Measurements from ENCODE around the gene RHOT2.

DNA sequence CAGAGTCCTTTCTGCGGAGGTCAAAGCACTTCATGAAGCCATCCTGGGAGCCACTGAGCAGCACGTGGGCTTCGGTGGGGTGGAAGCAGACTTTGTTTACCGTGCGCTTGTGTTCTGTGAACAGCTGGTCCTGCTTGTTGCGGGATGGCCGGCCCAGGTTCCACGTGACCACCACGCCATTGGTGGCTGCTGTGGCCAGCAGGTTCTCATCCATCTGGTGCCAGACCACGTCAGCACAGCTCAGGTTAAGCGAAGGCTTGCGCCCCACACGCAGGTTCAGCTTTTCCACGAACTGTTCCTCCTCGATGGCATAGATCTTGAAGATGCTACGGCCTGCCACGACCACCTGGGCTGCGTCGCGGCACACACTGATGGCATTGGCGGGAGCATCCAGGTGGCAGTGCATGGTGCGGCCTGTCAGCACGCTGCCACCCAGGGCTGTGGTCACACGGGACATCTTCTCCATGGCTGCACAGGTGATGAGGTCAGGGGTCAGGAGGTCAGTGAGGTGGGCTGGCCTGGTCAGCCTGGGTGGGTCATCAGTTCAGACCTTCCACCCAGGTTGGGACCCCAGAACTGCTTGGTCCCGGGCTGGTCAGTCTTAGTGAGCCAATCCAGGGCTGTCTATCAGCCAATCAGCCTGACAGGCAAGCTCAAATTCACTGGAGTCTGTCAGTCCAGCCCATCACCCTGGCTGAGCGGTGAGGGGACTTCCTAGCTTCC is 21.4 kb downstream of the RHOT2 start:
- TF ChIP-seq MTA2 (IDR thresholded peaks at IDR 0.05; ENCODE audit: low read depth) (no peak), ZNF217 (CRISPR knock-in tag; IDR thresholded peaks at IDR 0.05) (no peak), SMAD2 (IDR thresholded peaks at IDR 0.05; ENCODE audit: low read depth, low read length) (no peak), ASH1L (IDR thresholded peaks at IDR 0.05; ENCODE audit: borderline replicate concordance, low read depth, partially characterized antibody) (no peak), FOXA1 (IDR thresholded peaks at IDR 0.05; ENCODE audit: borderline replicate concordance) (no peak), HMGN3 (IDR thresholded peaks at IDR 0.05; ENCODE audit: borderline replicate concordance, extremely low read depth, insufficient read length, low read depth, low read length) (no peak), CHD2 (IDR thresholded peaks at IDR 0.05; ENCODE audit: low read depth, low read length) (no peak), BDP1 (IDR thresholded peaks at IDR 0.05; ENCODE audit: insufficient read depth, insufficient read length) (no peak)
- TF ChIP-seq, protein P1, sequence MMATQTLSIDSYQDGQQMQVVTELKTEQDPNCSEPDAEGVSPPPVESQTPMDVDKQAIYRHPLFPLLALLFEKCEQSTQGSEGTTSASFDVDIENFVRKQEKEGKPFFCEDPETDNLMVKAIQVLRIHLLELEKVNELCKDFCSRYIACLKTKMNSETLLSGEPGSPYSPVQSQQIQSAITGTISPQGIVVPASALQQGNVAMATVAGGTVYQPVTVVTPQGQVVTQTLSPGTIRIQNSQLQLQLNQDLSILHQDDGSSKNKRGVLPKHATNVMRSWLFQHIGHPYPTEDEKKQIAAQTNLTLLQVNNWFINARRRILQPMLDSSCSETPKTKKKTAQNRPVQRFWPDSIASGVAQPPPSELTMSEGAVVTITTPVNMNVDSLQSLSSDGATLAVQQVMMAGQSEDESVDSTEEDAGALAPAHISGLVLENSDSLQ (IDR thresholded peaks at IDR 0.05): peak; percentile 44; the same call in 1 of the 2 replicates
- TF ChIP-seq, protein P2, sequence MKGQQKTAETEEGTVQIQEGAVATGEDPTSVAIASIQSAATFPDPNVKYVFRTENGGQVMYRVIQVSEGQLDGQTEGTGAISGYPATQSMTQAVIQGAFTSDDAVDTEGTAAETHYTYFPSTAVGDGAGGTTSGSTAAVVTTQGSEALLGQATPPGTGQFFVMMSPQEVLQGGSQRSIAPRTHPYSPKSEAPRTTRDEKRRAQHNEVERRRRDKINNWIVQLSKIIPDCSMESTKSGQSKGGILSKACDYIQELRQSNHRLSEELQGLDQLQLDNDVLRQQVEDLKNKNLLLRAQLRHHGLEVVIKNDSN (CRISPR knock-in tag; IDR thresholded peaks at IDR 0.05): no peak; the same call in 1 of the 2 replicates
- TF ChIP-seq, protein P3, sequence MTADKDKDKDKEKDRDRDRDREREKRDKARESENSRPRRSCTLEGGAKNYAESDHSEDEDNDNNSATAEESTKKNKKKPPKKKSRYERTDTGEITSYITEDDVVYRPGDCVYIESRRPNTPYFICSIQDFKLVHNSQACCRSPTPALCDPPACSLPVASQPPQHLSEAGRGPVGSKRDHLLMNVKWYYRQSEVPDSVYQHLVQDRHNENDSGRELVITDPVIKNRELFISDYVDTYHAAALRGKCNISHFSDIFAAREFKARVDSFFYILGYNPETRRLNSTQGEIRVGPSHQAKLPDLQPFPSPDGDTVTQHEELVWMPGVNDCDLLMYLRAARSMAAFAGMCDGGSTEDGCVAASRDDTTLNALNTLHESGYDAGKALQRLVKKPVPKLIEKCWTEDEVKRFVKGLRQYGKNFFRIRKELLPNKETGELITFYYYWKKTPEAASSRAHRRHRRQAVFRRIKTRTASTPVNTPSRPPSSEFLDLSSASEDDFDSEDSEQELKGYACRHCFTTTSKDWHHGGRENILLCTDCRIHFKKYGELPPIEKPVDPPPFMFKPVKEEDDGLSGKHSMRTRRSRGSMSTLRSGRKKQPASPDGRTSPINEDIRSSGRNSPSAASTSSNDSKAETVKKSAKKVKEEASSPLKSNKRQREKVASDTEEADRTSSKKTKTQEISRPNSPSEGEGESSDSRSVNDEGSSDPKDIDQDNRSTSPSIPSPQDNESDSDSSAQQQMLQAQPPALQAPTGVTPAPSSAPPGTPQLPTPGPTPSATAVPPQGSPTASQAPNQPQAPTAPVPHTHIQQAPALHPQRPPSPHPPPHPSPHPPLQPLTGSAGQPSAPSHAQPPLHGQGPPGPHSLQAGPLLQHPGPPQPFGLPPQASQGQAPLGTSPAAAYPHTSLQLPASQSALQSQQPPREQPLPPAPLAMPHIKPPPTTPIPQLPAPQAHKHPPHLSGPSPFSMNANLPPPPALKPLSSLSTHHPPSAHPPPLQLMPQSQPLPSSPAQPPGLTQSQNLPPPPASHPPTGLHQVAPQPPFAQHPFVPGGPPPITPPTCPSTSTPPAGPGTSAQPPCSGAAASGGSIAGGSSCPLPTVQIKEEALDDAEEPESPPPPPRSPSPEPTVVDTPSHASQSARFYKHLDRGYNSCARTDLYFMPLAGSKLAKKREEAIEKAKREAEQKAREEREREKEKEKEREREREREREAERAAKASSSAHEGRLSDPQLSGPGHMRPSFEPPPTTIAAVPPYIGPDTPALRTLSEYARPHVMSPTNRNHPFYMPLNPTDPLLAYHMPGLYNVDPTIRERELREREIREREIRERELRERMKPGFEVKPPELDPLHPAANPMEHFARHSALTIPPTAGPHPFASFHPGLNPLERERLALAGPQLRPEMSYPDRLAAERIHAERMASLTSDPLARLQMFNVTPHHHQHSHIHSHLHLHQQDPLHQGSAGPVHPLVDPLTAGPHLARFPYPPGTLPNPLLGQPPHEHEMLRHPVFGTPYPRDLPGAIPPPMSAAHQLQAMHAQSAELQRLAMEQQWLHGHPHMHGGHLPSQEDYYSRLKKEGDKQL (CRISPR knock-in tag; IDR thresholded peaks at IDR 0.05; ENCODE audit: borderline replicate concordance): no peak

Data from K562 (cell line).